Astrocyte of the spinal cord (primary cell): ENCODE data around the gene PIGH.

Experiments used
- DNase-seq: peaks from one replicate; pipeline ENCODE4 v3.0.0; 2011; ENCODE audit warnings: low read depth, low spot score
- H3K4me3 ChIP-seq: 2 replicates; pipeline ENCODE4 v1.5.1; 2011; ENCODE audit warnings: low read depth, mild to moderate bottlenecking, low read length, moderate library complexity
- CTCF ChIP-seq: IDR thresholded peaks from 2 replicates; pipeline ENCODE4 v1.5.1; 2012; ENCODE audit warnings: low read depth, mild to moderate bottlenecking, low read length, inconsistent platforms
- in situ Hi-C: cut with HindIII; loops from 2 replicates; pipeline ENCODE4 v1.10.0; 2017; ENCODE audit warnings: low sequenced_read_pairs

Gene PIGH

DNA sequence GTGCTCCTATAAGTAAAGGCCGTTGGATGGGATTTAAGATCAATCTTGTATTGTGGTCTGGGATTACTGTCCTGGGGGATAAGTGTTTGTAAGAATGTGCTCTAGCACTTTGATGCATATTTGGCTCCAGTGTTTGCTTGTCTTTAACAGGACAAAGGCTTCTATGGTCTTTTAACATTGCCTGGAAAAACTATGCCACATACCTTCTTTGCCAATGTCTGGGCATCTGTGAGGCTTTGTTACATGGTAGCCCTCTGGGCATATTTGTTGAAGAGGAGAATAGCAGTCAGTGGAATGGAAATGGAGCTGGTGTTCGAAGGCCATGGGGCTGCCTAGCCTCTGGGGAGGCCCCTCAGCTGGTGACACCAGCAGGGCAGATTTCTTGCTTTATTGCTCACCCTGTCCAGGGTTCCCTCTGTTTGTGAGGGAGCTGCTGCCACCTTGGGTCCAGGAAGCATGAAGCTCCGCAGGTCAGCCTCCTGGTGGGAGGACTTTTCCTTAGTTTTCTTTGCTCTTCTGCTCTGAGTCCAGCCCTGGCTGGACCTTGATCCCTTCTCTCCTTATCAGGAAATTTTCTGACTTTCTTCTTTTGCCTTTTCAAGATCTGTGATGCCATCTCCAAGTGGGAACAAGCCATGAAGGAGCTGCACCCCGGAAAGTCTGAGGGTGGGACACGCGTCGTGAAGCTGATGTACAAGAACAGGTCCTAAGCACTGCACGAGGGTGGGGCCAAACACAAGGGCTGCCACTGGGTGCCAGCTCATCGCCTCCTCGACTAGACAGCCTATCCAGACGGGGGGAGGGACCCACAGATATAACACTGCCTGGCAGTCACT lies 19.5 kb downstream of the PIGH start:
- no peak for TF ChIP-seq CTCF
- in situ Hi-C loops: no loop called here
- DNase-seq: no peak
- H3K4me3 ChIP-seq: no peak overlapping the region

DNA sequence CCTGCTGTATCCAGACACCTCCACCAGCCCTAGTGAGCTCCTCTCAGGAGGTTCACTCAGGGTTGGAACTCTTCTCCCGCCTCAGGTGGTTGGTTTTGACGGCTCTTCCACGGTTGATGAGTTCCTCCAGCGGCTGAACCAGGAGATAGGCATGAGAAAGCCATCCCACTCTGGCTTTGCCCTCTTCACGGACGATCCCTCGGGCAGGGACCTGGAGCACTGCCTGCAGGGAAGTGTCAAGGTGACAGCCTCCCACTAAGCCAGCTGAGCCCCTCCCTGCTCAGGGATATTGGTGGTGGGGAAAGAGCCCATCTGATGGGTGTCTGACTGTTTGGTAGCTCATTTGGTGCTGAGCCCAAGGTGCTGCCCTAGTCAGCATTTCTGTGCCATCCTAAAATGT lies 20.4 kb downstream of the PIGH start:
- no peak for TF ChIP-seq CTCF
- H3K4me3 ChIP-seq: no peak overlapping the region
- no peak for DNase-seq
- in situ Hi-C loops: no loop called here

DNA sequence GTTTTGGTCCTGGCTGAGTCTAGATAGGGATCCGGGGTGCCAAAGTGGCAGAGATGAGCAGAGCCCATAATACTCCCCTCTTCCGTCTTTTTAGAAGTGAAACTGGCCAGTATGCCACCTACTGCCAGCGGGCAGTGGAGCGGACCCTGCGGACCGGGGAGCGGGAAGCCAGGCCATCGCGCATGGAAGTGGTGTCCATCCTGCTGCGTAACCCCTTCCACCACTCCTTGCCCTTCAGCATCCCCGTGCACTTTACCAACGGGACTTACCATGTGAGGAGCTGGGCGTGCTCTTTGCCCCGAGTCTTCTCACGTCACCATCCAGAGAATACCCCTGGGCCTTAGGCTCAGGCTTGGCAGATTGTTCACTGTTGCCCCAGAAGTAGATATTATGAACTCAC lies 21.0 kb downstream of the PIGH start:
- in situ Hi-C loops: no loop called here
- H3K4me3 ChIP-seq: no peak overlapping the region
- no peak for DNase-seq
- TF ChIP-seq CTCF: no peak

- no peak for TF ChIP-seq CTCF
- H3K4me3 ChIP-seq: no peak overlapping the region
- no peak for DNase-seq
- in situ Hi-C loops: no loop called here
Measured at GRCh38 chr14:67577909-67578749, 21.9 kb downstream of the PIGH start.

- no peak overlapping the region for H3K4me3 ChIP-seq
- no peak for TF ChIP-seq CTCF
- no peak for DNase-seq
- in situ Hi-C loops: no loop called here
Measured at GRCh38 chr14:67577181-67577808, 22.8 kb downstream of the PIGH start.

- in situ Hi-C loops: no loop called here
- TF ChIP-seq CTCF: no peak
- no peak overlapping the region for H3K4me3 ChIP-seq
- DNase-seq: no peak
Measured at GRCh38 chr14:67576216-67576955, 23.7 kb downstream of the PIGH start.
